Measurements from ENCODE around the gene SNN. TPM values are rescaled to one million over a fixed set of nuclear protein-coding genes. Genes with fewer than 3 reads are reported as not detected.
A peak's percentile ranks its signal among the peaks of the same experiment; 100 is the strongest.

The SNN gene
- total RNA-seq, 1 donor = 13.8 TPM

DNA sequence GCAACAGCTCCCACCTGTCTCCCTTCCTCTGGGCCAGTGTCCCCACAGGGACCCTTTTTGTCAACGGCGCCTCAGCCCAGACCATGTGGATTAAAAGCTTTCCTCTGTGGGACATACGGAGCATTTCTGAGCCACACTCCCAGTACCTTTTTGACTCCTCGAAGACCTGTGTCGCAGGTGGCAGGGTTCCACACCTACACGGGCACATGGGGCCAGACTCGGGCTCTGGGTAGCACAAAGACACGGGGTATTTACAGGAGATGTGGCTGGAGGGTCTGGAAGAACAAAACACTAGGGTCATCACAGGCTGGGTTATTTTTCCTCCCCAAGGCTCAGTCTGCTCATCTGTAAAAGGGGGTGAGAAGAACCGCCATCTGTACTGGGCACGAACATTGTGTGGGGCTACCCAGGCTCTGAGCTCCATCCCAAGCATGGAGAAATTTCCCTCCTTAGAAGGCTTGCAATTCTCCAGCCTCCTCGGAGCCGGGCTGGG is 32.5 kb upstream of the SNN start:
- no peaks in the 10 kb centered on the region for H3K27me3 ChIP-seq (ENCODE audit: insufficient read depth, low read length)
- H3K9me3 ChIP-seq (ENCODE audit: low read depth, low read length) = no peaks in the 10 kb centered on the region
- no peaks in the 10 kb centered on the region for H3K36me3 ChIP-seq (ENCODE audit: insufficient read depth, low read length)
- TF ChIP-seq, protein P1, sequence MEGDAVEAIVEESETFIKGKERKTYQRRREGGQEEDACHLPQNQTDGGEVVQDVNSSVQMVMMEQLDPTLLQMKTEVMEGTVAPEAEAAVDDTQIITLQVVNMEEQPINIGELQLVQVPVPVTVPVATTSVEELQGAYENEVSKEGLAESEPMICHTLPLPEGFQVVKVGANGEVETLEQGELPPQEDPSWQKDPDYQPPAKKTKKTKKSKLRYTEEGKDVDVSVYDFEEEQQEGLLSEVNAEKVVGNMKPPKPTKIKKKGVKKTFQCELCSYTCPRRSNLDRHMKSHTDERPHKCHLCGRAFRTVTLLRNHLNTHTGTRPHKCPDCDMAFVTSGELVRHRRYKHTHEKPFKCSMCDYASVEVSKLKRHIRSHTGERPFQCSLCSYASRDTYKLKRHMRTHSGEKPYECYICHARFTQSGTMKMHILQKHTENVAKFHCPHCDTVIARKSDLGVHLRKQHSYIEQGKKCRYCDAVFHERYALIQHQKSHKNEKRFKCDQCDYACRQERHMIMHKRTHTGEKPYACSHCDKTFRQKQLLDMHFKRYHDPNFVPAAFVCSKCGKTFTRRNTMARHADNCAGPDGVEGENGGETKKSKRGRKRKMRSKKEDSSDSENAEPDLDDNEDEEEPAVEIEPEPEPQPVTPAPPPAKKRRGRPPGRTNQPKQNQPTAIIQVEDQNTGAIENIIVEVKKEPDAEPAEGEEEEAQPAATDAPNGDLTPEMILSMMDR (IDR thresholded peaks at IDR 0.05; ENCODE audit: extremely low read depth, low read depth, low read length) = no peak
- H3K27ac ChIP-seq (ENCODE audit: low read depth, low read length) = no peak overlapping the region
- H2AFZ ChIP-seq (ENCODE audit: low read length) = no peak overlapping the region
- H3K4me3 ChIP-seq (ENCODE audit: insufficient read depth, low read length) = no peak overlapping the region
- H4K20me1 ChIP-seq (ENCODE audit: insufficient read depth, low read length) = no peaks in the 10 kb centered on the region
- H3K79me2 ChIP-seq (ENCODE audit: insufficient read depth, low read length) = no peaks in the 10 kb centered on the region
- no peak for DNase-seq (ENCODE audit: insufficient read length, low spot score, missing footprints)
- H3K4me2 ChIP-seq (ENCODE audit: insufficient read depth, low read length) = no peak overlapping the region
- H3K4me1 ChIP-seq (ENCODE audit: insufficient read depth, low read length) = peaks cover 31% of the 10 kb centered on the region

DNA sequence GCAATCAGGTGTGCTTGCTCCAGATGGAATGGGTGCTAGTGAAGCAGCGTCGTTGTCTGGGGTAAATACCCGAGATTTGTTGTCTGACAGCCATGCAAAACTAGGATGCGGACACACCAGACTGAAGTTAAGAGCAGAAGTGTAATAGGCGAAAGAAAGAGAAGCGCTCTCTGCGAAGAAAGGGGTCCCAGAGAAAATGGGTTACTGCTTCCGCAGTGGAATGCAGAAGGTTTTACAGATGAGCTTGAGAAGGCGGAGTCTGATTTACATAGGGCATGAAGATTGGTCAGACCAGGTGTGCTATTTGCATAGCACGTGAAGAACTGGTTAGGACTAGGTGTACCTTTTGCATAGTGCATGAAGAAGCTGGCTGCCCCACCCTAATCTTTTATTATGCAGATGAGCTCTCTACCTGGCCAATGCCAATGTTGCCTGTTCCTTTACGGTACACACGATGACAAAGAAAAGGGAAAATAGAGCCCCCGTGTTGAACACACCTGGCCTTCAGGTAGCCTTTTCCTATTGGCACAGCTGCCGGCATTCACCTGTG is 32.0 kb upstream of the SNN start:
- Histone ChIP-seq H2AFZ (ENCODE audit: low read length) (no peak overlapping the region), H3K9me3 (ENCODE audit: low read depth, low read length) (no peaks in the 10 kb centered on the region), H3K4me2 (ENCODE audit: insufficient read depth, low read length) (no peak overlapping the region), H4K20me1 (ENCODE audit: insufficient read depth, low read length) (no peaks in the 10 kb centered on the region), H3K36me3 (ENCODE audit: insufficient read depth, low read length) (no peaks in the 10 kb centered on the region), H3K4me3 (ENCODE audit: insufficient read depth, low read length) (no peak overlapping the region), H3K4me1 (ENCODE audit: insufficient read depth, low read length) (peaks cover 36% of the 10 kb centered on the region), H3K79me2 (ENCODE audit: insufficient read depth, low read length) (no peaks in the 10 kb centered on the region), H3K27ac (ENCODE audit: low read depth, low read length) (no peak overlapping the region), H3K27me3 (ENCODE audit: insufficient read depth, low read length) (no peaks in the 10 kb centered on the region)
- TF ChIP-seq, protein P1 (IDR thresholded peaks at IDR 0.05; ENCODE audit: extremely low read depth, low read depth, low read length) = no peak
- DNase-seq (ENCODE audit: insufficient read length, low spot score, missing footprints) = no peak

DNA sequence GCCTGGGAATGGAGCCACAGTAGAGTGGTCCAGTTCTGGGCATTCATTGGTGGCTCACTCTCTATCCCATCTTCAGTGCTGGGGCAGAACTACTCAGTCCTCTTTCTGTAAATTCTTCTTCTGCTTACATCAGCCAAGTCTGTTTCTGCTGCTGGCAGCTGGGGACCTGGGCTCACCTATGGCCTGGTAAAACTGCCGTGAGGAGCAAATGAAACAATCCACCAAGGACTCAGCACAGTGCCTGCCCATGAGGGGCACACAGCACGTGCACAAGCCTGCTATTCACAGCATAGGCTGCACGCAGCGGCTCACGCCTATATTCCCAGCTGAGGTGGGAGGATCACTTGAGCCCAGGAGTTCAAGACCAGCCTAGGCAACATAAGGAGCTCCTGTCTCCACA is 30.9 kb upstream of the SNN start:
- Histone ChIP-seq H3K4me1 (ENCODE audit: insufficient read depth, low read length) (peaks cover 35% of the 10 kb centered on the region), H3K4me2 (ENCODE audit: insufficient read depth, low read length) (no peak overlapping the region)
- DNase-seq (ENCODE audit: insufficient read length, low spot score, missing footprints) = no peak

DNA sequence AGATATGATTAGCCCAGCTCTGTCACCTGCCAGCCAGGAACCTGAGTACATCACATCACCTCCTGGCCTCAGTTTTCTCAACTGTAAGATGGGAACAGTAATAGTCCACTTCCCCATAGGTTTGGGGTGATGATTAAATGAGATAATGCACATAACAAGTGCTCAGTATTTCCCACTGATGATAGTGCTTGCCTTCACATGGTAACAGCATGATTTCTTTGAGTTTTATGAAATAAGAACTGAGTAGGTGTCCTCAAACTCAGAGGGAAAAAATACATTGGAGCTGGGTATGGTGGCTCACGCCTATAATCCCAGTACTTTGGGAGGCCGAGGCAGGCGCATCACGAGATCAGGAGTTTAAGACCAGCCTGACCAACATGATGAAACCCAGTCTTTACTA is 30.1 kb upstream of the SNN start:
- no peak overlapping the region for H3K4me3 ChIP-seq (ENCODE audit: insufficient read depth, low read length)
- H3K9me3 ChIP-seq (ENCODE audit: low read depth, low read length) = no peaks in the 10 kb centered on the region
- H3K27ac ChIP-seq (ENCODE audit: low read depth, low read length) = no peak overlapping the region
- no peak overlapping the region for H3K4me2 ChIP-seq (ENCODE audit: insufficient read depth, low read length)
- H3K36me3 ChIP-seq (ENCODE audit: insufficient read depth, low read length) = no peaks in the 10 kb centered on the region
- DNase-seq (ENCODE audit: insufficient read length, low spot score, missing footprints) = no peak
- TF ChIP-seq, protein P1 (IDR thresholded peaks at IDR 0.05; ENCODE audit: extremely low read depth, low read depth, low read length) = no peak
- H3K79me2 ChIP-seq (ENCODE audit: insufficient read depth, low read length) = no peaks in the 10 kb centered on the region
- no peaks in the 10 kb centered on the region for H4K20me1 ChIP-seq (ENCODE audit: insufficient read depth, low read length)
- no peak overlapping the region for H2AFZ ChIP-seq (ENCODE audit: low read length)
- no peaks in the 10 kb centered on the region for H3K27me3 ChIP-seq (ENCODE audit: insufficient read depth, low read length)
- H3K4me1 ChIP-seq (ENCODE audit: insufficient read depth, low read length) = peaks cover 27% of the 10 kb centered on the region

More for the DNA sequence above, 30.9 kb upstream of the SNN start:
- TF ChIP-seq, protein P1 (IDR thresholded peaks at IDR 0.05; ENCODE audit: extremely low read depth, low read depth, low read length) = no peak
- no peaks in the 10 kb centered on the region for H3K79me2 ChIP-seq (ENCODE audit: insufficient read depth, low read length)
- H4K20me1 ChIP-seq (ENCODE audit: insufficient read depth, low read length) = no peaks in the 10 kb centered on the region
- no peak overlapping the region for H3K27ac ChIP-seq (ENCODE audit: low read depth, low read length)
- H3K9me3 ChIP-seq (ENCODE audit: low read depth, low read length) = no peaks in the 10 kb centered on the region
- H3K27me3 ChIP-seq (ENCODE audit: insufficient read depth, low read length) = no peaks in the 10 kb centered on the region
- no peaks in the 10 kb centered on the region for H3K36me3 ChIP-seq (ENCODE audit: insufficient read depth, low read length)
- H2AFZ ChIP-seq (ENCODE audit: low read length) = peak overlapping the region; percentile 18
- H3K4me3 ChIP-seq (ENCODE audit: insufficient read depth, low read length) = no peak overlapping the region

Measured in osteoblast (primary cell).